ENCODE data around the gene BCAP31.

The BCAP31 gene

DNA sequence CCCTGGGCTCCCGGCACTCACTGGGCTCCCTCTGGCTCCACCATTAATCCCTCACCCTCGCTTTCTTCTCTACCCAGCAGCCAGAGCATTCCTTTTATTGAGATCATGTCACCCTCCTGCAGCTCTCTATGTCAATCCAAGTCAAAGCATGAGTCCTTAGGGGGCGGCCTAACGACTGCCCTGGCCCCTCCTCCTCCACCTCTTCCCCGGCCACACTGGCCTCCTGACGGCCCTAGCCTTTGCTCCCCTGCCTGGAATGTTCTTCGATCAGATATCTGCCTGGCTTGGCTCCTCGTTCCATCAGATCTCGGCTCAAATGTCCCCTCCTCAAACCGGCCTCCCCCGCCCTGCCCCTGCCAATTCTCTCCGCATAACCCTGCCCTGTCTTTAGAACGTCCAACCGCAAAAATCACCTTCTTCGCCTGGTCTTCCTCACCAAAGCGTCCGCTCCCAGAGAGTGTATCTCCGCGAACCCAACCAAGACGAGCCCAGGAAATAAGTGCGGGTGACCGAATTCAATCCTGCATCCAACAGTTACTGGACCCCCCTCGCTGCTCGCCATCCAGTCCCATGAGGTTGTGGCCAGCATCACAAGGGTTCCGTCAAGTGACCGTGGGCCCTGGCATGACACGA is 49.9 kb downstream of the BCAP31 start:
- DNase-seq (ENCODE audit: low read depth in 2 of 2), result no peak

DNA sequence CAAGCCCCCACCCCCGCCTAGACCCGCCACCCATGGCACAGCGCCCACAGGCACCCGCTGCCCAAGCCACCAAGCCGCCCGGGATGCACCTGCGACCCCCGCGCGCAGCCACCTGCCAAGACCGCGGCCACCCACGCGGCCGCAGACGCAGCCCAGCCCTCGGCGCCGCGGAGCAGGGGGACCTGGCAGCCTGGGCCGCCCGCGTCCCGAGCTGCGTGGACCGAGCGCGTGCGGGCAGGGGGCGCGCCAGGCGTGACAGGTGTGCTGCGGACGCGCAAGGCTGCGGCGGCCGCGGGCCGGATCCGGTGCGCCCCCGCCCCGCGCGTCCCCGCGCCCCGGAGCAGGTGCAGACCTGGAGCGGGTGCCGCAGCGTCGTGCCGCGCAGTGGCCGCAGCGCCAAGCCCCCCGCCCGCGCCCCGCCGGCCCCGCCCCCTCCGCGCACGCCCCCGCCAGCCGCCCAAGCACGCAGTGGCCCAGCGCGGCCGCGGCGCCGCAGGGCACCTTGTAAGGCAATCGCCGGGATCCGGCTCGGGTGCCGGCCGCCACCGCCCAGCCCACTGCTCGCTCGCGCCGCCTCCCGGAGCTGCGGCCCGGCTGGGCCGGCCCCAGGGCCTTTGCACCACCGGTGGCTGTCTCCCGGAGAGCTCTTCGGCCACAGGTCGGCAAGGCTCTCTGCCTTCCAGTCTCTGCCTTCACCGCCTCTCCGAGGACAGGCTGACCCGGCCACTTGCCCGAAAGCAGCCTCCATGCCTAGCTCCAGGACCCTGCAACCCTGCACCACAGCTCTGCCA is 50.6 kb downstream of the BCAP31 start, which contains the start of gene PNCK:
Gene PNCK (minus strand): TSS at position 386 of the 791 bp plus-strand sequence. CDS start 737 bp downstream, outside the sequence.
- DNase-seq (ENCODE audit: low read depth in 2 of 2), result no peak

DNA sequence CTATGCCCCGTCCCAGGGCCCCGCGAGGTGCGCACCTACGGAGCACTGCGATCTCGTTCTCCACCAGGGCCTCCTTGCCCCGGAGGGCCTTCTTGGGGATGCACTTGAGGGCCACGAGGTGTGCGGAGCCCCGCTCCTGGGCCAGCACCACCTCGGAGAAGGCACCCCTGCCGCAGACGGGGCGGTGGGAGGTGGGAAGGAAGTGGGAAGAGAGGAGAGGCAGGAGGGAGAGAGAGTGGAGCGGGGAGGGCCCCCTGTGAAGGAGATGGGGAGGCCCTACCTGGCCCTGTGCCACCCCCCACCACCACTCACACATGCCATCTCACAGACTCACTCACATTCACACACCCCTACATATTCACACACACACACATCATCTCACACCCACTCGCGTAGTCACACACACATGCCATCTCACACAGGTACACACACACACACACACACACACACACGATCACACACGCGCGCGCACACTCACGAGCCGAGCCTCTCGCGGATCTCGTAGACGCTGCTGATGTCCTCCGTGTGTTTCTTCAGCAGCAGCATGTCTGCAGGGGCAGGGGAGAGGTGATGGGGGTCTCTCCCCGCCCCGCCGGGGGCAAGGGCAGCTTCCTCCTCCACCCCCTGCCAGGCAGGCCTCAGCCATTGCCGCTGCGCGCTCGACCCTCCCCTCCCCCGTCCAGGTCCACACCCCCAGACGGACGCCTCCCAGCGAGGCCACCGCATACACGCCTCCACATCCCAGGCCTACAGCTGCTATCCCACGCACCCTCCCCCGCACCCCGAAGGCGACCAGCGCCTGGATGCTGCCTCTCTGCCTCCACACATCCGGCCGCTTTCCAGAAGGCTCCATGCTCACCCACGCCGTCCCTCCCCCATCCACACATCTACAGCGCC is 51.4 kb downstream of the BCAP31 start:
- DNase-seq (ENCODE audit: low read depth in 2 of 2), result no peak

DNA sequence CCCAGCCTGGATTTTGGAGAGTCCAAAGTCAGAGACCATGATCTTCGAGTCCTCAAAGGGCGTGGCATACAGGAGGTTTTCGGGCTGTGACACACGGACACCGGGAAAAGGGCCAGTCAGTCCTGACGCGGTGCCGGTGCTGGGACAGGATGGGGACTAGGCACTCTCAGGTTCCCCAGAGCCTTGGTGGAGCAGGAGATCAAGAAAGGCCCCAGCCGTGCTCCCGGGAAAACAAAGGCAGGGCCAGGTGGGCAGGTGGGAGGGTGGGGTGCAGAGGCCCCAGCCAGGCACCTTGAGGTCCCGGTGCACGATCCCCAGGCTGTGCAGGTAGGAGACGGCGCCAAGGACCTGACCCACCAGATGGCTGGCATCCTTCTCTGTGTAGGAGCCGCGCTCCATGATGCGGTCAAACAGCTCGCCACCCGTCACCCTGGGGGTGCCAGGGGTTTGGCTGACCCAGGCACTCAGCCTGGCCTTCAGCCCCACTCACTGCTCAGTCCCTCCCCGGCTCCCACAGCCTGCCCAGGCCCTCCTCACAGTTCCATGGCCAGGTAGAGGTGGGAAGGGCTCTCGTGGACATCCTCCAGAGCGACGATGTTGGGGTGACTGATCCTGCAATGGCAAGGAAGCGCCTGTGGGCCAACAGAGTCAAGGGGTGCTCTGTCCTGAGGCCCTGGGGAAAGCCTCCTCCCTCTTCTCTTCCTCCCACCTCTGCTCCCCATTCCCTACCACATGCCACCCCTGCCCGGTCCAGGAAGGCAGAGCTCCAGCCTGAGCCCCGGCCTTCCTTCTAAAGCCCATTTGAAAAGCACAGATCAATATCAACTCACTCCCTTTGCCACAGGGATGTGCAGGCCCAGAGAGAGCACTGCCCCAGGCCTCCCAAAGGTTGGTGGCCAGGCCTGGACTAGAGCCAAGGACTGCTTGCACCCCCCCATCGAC is 52.3 kb downstream of the BCAP31 start:
- no peak for DNase-seq (ENCODE audit: low read depth in 2 of 2)

DNA sequence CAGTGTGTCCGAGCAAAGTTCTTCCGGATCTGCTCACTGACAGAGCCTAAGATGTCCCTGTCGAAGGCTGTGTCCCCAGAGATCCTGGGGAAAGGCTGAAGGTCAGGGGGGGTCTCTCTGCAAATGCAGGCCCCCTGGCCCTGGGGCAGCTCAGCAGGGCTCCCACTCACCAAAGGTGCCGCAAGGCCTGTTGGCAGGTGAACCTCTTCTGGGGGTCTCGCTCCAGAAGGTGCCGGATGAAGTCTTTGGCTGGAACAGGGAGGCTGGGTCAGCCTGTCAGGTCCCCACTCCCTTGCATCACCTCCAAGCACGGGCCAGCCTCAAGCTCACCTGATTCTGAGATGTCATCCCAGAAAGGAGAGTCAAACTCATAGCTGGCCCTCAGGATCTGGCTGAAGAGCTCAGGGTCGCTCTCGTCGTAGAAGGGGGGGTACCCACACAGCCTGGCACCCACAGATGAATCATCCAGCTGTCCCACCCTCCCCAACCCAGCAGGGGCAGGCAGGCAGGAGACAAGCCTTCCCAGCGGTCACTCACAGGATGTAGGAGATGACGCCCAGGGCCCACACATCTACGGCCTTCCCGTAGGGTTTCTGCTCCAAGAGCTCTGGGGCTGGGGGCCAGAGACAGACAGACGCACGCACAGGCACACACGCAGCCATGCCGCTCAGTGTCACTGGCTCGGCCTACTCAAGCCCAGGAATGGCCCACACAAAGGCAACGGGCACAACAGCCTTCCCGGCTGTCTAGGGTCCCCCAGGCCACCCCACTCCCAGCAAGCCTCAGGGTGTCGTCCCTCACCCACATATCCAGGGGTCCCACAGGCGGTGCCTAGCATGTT is 53.2 kb downstream of the BCAP31 start:
- no peak for DNase-seq (ENCODE audit: low read depth in 2 of 2)

DNA sequence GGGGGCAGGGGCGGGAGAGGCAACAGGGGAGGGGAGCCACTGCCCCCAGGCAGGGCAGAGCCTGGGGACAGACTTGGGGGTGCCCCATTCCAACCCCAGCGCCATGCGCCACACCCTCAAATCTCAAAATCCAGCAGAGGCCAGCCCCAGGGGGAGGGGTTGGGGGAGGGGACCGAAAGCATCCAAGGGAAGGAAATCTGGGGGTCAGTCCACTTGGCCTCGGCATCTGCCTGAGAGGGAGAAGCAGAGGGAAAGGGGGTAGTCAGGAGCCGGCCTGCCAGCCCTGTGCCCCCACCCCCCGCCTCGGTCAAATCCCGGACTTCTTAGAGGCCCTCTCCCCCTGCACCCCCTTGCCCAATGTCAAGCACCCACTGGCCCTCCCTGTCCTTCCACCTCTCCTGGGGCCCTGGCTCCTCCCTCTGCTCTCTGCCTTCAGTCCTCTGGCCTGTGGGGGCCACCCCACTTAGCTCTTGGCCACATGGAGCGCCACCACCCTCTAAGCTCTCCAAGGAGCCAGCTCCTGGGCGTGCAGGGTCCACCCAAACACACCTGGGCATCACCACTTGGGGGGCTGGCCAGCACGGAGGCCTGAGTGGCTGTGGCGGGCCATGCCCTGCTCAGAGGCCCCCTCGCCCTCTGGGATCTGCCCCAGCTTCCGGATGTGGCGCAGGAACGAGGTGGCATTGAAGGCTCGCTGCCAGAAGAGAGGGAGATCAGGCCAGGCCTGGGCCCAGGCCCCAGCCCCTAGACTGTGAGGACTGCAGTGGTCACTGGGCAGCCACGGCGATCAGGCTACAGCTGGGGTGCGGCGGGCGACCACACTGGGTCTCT is 54.1 kb downstream of the BCAP31 start:
- no peak for DNase-seq (ENCODE audit: low read depth in 2 of 2)

DNA sequence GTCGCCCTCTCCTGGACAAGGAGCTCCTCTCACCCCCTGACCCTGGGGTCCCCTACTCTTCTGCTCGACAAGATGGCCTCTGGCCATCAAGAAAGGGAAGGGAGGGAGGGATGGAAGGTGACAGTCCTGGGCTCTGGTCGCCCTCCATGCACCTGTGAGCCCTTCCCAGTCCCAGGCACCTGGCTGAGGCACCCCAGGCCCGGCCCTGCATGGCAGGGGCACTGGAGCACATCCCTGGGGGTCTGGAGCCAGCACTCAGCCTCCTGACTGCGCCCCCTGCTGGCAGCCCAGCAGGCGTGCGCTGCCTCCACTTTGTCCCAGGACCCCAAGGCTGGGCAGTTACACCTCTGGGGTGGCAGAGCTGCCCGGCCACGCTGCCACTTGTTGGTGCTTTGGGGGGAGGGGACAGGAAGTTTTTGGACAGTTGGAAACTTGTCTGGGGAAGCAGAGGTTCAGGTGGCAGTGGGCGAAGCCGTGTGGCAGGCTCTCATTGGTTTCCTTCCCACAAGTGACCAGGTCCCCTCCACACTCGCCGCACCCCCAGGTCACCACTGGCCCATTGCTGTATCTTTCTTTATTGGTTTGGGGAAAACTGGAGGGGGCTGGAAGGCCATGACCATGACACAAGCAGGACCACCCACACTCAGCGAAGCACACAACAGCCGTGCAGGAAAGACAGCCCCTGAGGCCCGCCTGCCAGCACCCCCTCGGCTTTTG is 54.9 kb downstream of the BCAP31 start:
- DNase-seq (ENCODE audit: low read depth in 2 of 2), result no peak

DNA sequence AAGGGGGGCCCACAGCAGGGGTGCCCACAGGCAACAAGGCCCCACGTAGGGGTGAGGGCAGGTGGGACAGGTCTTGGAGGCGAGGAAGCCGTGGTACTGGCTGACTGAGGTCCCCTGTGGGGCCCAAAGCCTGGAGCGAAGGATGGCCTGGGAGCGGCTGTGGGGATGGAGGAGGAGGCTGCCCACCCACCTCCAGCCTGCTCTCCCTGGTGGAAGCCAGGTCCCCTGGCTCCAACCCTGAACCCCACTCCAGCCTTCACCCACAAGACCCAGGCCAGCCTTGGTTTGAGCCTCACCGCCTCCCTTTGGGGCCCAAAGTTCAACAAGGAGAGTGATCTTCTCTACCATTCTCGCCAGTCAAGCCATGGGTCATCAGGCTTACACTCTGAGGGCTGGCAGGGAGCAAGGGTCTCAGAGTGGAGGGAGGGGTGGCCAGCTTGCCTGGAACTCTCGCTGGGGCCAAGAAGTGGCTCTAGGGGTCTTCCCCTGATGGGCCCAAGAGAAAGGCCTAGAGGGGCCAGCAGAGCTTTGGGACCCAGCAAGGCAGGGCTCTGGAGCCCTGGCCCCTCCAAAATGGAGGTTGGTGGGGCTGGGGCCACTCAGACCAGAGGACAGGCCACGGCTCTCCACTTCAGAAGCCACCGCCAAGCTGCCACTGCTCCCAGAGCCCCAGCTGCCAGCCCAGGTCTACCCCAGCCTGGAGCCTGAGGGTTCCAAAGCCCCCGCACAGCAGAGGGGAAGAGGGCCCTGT is 55.6 kb downstream of the BCAP31 start:
- no peak for DNase-seq (ENCODE audit: low read depth in 2 of 2)

DNA sequence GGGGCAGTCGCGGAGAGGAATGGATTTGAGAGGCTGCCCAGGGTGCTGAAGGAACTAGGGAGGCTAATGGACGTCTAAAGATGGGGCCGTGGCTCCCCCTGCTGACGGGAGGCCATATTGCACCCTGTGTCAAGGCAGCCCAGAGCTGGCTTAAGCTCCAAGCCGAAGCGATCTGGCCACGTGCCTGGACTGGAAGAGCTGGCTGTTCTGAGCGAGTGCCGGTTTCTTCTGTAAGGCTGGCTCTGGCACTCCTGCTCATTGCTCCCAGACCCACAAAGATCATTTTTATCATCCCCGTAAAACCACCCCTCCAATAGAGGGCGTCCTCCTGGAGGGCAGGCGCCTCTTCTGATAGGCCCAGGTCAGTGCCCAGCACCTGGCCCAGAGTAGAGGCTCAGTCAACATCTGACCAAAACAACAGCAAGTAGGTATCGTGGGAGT is 56.2 kb downstream of the BCAP31 start:
- peak; percentile 38 to 64 for DNase-seq (ENCODE audit: low read depth in 2 of 2)

DNA sequence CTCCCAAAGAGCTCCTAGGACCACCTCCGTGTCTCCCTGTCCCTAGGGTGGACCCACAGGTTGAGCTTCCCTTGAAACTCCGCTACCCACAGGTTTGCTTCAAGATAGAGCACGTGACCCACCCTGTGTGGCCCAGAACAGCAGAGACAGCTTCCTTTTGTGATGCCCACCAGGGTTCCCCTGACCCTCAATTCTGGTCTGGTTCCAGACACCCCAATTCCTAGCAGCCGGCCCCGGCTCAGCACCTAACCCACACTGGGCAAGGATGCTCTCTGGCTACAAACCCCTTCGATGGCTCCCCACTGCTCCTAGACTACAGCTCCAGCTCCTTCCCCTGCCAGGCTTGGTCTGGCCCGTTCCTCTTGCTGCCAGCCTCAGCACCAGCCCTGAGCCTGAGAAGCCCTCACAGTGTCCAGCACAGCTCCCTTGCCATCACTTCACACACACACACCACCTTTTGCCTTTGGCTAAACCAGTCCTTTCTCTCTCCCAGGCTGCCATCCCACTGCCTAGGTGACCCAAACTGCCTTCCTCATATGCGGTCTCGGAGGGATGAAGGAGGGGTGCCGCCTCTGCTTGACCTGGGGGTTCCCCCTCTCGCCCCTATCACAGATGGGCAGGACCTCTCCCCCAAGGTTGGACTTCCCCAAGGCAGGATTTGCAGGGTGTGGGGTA is 56.8 kb downstream of the BCAP31 start:
- no peak for DNase-seq (ENCODE audit: low read depth in 2 of 2)

DNA sequence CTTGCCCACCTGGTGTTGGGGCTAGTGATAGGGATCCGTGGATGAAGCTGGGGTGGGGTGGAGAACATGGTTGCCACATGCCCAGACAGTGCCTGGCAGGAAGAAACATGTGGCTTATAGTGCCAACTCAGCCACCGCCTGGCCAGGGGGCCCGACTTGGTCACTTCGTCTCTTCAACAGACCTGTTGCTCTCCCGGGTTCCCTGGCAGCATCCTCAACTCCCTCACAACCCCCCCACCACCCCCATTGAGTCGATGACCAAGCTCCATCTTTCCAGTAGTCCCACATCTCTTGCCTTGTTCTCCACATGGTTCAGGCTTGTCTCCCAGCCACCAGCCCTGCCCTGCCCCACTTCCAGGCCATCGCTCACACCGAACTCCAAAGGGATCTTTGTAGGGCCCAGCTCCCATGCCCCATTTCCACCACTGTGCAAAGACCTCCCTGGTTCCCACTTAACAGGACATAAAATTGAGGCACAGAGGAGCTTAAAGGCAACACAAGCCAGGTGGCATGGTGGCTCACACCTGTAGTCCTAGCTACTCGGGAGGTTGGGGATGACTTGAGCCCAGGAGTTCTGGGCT is 58.4 kb downstream of the BCAP31 start:
- DNase-seq (ENCODE audit: low read depth in 2 of 2), result no peak

DNA sequence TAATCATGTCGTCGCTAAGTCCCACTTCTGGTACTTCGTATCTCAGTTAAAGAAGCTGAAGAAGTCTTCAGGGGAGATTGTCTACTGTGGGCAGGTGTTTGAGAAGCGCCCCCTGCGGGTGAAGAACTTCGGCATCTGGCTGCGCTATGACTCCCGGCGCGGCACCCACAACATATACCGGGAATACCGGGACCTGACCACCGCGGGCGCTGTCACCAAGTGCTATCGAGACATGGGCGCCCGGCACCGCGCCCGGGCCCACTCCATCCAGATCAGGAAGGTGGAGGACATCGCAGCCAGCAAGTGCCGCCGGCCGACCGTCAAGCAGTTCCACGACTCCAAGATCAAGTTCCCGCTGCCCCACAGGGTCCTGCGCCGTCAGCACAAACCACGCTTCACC is 61.9 kb downstream of the BCAP31 start:
- peak; percentile 22 to 32 for DNase-seq (ENCODE audit: low read depth in 2 of 2)

DNA sequence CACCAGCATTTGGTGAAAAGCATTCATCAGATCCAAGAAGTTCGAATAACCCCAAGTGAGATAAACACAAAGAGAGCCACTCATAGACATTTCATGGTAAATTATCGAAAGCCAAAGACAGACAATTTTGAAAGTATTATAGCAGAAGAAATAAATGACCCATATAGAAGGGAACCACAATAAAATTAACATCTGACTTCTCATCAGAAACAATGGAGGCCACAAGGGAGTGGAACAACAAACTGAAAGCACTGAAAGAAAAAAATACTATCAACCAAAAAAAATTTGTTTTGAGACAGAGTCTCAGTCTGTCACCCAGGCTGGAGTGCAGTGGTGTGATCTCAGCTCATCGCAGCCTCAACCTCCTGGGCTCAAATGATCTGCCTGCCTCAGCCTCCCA is 64.9 kb downstream of the BCAP31 start:
- no peak for DNase-seq (ENCODE audit: low read depth in 2 of 2)

DNA sequence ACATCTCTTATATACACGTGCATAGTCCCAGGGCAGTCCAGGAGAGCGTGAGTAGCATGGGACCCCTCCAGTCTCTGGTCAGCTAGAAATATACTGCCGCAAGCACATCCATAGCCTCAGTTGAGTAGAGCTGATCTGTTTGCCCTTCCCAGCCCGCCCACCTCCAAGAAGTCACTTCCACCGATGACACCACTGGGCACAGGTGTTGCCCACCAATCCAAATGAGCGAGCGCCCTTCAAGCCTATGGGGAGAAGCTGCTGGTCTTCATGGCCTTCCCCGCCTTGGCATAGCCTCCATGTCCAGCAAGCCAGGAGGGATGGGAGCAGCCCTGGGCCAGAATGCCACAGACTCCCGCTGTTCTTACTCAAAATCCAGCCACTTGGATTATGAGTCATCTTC is 67.0 kb downstream of the BCAP31 start:
- DNase-seq (ENCODE audit: low read depth in 2 of 2), result no peak

DNA sequence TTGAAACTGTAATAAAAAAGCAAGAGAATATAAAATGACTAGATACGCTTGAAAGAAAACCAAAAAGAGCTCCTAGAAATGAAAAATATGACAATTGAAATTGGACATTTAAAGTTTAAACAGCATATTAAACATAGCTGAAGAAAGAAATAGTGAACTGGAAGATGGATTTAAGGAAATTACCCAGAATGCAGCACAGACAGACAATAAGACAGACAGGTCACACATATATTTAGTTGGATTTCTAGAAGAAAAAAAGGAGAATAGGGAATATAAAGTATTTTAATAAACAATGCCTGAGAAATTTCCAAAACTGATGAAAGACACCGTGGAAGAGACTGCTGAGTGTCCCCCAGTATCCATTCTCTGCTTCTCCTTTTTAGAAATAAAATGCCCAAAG is 70.6 kb downstream of the BCAP31 start:
- DNase-seq (ENCODE audit: low read depth in 2 of 2), result no peak

DNA sequence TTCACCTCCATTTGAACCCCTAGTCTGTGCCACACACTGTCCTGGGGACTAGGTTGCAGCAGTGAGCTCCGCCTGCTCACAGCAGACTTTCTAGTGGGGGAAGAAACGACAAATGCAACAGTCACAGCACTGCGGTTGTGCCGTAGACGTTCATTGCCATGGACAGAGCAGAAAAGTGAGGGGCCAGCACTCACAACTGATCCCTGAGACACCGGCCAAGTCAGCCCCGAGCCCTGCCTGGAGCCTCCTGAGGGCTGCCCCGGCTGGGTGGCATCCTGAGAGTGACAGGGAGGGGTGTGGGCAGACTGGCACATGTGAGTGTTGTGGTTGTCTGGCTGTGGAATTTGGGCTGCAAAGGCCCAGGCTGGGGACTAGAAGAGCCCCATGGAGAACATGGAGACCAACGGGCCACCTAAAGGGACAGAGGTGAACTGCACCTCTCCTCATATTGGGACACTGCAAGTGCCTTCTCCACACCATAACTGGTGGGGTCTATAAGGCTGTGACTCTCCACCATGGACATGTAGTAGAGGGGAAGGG is 72.6 kb downstream of the BCAP31 start:
- no peak for DNase-seq (ENCODE audit: low read depth in 2 of 2)

DNA sequence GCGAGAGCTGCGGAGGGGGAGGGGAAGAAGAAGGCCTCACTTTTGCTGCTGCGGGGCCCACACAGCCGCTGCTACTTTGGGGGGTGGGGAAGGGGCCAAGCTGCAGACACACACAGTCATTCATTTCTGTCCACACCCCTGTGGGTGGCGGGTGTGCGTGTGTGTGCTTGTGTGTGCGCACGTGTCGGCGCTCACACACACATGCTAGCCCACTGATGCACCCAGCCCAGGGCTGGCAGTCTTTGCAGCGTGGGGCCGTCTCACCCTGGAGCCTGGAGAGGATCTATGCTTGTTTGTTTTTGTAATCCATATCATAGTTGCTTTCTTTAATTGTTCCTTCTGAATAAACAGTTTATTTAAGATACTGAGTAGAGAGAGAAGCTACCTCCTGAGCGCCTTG is 73.2 kb downstream of the BCAP31 start:
- DNase-seq (ENCODE audit: low read depth in 2 of 2), result no peak

All from stimulated activated CD8-positive, alpha-beta memory T cell treated with anti-CD3 and anti-CD28 coated beads, Interleukin-7, amount 100 ng/mL, for 1 hour (primary cell).